HUES48 (cell line): Measurements from ENCODE around the gene NAGPA.

ENCODE experiments used
- H3K27ac ChIP-seq: one replicate; pipeline ENCODE4 v1.7.0; 2013; ENCODE audit warnings: low read depth, low read length, inconsistent platforms
- H3K27me3 ChIP-seq: 2 replicates; pipeline ENCODE4 v1.6.1; 2013; ENCODE audit warnings: mild to moderate bottlenecking, low read length; ENCODE audit not compliant: control insufficient read depth, insufficient read depth
- H3K36me3 ChIP-seq: 2 replicates; pipeline ENCODE4 v1.6.1; 2013; ENCODE audit warnings: low read length; ENCODE audit not compliant: control insufficient read depth, insufficient read depth
- H3K4me1 ChIP-seq: 2 replicates; pipeline ENCODE4 v1.6.1; 2013; ENCODE audit warnings: mild to moderate bottlenecking, low read length; ENCODE audit not compliant: control insufficient read depth, insufficient read depth
- H3K4me3 ChIP-seq: 2 replicates; pipeline ENCODE4 v1.5.1; 2013; ENCODE audit warnings: mild to moderate bottlenecking, low read depth, low read length
- H3K9ac ChIP-seq: 2 replicates; pipeline ENCODE4 v1.6.1; 2013; ENCODE audit warnings: mild to moderate bottlenecking, low read depth, low read length, moderate library complexity
- H3K9me3 ChIP-seq: 2 replicates; pipeline ENCODE4 v1.6.1; 2013; ENCODE audit warnings: low read length; ENCODE audit not compliant: control insufficient read depth, insufficient read depth

Gene NAGPA

DNA sequence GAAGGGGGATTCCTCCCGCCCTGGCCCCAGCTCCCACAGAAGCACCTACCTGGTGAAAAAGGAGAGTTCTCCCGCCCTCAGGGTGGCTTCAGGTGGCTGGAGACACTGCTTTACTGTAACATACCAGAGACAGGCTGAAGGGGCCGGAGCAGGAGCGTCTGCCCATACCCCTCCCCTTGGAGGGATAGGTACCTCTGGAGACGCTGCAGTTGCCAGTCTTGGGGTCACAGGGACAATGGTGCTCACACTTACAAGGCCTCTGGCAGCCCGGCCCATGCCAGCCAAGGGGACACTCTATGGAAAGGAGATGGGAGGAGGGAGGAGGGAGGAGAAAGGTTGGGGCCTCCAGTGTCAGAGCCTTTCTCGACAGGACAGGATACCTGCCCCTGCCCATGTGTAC, 6.6 kb downstream of the NAGPA start:
- no peak overlapping the region for H3K9ac ChIP-seq
- no peaks in the 10 kb centered on the region for H3K9me3 ChIP-seq
- H3K27ac ChIP-seq = no peak overlapping the region
- H3K27me3 ChIP-seq = no peaks in the 10 kb centered on the region
- no peak overlapping the region for H3K4me3 ChIP-seq
- no peaks in the 10 kb centered on the region for H3K4me1 ChIP-seq
- 0 out of 2 replicates have a peak, but pooled peaks cover 6% of the 10 kb centered on the region for H3K36me3 ChIP-seq

GRCh38 chr16:5026664-5027063, 7.1 kb downstream of the NAGPA start:
- H3K27me3 ChIP-seq = no peaks in the 10 kb centered on the region
- no peak overlapping the region for H3K27ac ChIP-seq
- no peaks in the 10 kb centered on the region for H3K9me3 ChIP-seq
- H3K4me1 ChIP-seq = no peaks in the 10 kb centered on the region
- H3K4me3 ChIP-seq = no peak overlapping the region
- H3K36me3 ChIP-seq = 0 out of 2 replicates have a peak, but pooled peaks cover 6% of the 10 kb centered on the region
- H3K9ac ChIP-seq = no peak overlapping the region

DNA sequence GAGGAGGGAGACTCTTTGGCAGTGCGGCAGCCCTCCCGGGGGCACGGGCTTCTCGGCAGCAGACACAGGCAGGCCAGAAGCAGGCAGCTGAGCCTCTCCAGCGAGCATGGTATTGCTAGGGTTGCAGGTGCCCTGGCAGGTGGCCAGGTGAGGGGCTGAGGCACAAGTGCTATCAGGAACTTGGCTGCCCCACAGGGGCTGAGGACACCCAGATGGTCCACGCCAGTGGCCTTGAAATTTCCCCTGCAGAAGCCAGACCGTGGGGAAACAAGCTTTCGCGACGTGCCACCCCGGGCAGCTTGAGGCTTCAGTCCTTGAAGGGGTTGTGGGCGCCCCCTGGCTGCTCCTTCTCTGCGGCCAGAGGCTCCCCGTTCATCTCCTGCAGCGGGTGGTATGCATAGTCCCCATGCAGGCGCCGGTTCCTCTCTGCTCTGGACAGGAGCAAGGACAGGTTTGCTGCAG, 8.5 kb downstream of the NAGPA start:
- Histone ChIP-seq H3K4me3 (no peak overlapping the region), H3K9me3 (no peaks in the 10 kb centered on the region), H3K27me3 (no peaks in the 10 kb centered on the region), H3K36me3 (0 out of 2 replicates have a peak, but pooled peaks cover 6% of the 10 kb centered on the region), H3K27ac (no peak overlapping the region), H3K9ac (no peak overlapping the region), H3K4me1 (no peaks in the 10 kb centered on the region)

GRCh38 chr16:5024632-5025031, 9.1 kb downstream of the NAGPA start:
- 0 out of 2 replicates have a peak, but pooled peaks cover 3% of the 10 kb centered on the region for H3K36me3 ChIP-seq
- no peak overlapping the region for H3K9ac ChIP-seq
- H3K4me3 ChIP-seq = no peak overlapping the region
- H3K27me3 ChIP-seq = no peaks in the 10 kb centered on the region
- no peaks in the 10 kb centered on the region for H3K9me3 ChIP-seq
- H3K27ac ChIP-seq = no peak overlapping the region
- no peaks in the 10 kb centered on the region for H3K4me1 ChIP-seq

- H3K9me3 ChIP-seq = no peaks in the 10 kb centered on the region
- no peak overlapping the region for H3K9ac ChIP-seq
- no peak overlapping the region for H3K4me3 ChIP-seq
- no peaks in the 10 kb centered on the region for H3K4me1 ChIP-seq
- H3K27ac ChIP-seq = no peak overlapping the region
- 0 out of 2 replicates have a peak, but pooled peaks cover 3% of the 10 kb centered on the region for H3K36me3 ChIP-seq
- H3K27me3 ChIP-seq = no peaks in the 10 kb centered on the region
Measured at GRCh38 chr16:5022521-5022920, 11.2 kb downstream of the NAGPA start.

GRCh38 chr16:5020551-5020950, 13.2 kb downstream of the NAGPA start:
- Histone ChIP-seq H3K9me3 (no peaks in the 10 kb centered on the region), H3K27ac (no peak overlapping the region), H3K4me1 (no peaks in the 10 kb centered on the region), H3K27me3 (no peaks in the 10 kb centered on the region), H3K4me3 (no peak overlapping the region), H3K36me3 (no peaks in the 10 kb centered on the region), H3K9ac (no peak overlapping the region)

DNA sequence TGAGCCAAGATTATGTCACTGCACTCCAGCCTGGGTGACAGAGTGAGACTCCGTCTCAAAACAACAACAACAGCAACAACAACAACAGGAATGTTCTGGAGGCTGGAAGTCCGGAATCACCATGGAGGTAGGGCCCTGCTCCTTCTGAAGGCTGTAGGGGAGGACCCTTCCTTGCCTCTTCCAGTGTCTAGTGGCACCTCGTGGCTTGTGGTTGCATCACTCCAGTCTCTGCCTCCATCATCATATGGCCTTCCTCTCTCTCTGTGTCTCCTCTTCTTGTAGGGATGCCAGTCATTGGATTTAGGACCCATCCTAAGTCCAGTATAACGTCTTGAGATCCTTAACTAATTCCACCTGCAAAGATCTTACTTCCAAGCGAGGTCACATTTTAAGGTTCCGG, 14.0 kb downstream of the NAGPA start:
- Histone ChIP-seq H3K27ac (no peak overlapping the region), H3K36me3 (no peaks in the 10 kb centered on the region)

DNA sequence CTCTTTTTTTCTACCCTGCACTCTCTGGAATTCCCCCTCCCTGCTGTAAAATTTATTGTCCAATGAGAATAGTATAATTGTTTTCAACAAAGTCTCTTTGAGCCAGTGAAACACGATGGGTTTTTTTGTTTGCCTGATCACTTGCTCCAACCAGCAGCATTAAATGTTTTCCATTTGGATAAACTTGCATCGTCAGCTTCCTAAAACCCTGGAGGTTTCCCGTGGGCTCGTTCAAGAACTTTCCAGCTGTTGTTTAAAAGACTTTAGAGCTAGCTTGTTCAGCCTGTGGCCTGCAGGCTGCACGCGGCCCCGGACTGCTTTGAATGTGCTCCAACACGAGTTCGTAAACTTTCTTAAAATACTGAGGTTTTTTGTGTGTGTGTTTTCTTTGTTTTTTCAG, 14.9 kb downstream of the NAGPA start:
- Histone ChIP-seq H3K9me3 (no peaks in the 10 kb centered on the region), H3K27ac (no peak overlapping the region), H3K4me3 (no peak overlapping the region), H3K4me1 (no peaks in the 10 kb centered on the region), H3K36me3 (no peaks in the 10 kb centered on the region), H3K27me3 (no peaks in the 10 kb centered on the region), H3K9ac (no peak overlapping the region)

More for the DNA sequence above, 14.0 kb downstream of the NAGPA start:
- no peak overlapping the region for H3K9ac ChIP-seq
- H3K27me3 ChIP-seq = no peaks in the 10 kb centered on the region
- H3K4me3 ChIP-seq = no peak overlapping the region
- H3K4me1 ChIP-seq = no peaks in the 10 kb centered on the region
- H3K9me3 ChIP-seq = no peaks in the 10 kb centered on the region

- H3K9me3 ChIP-seq = no peaks in the 10 kb centered on the region
- H3K9ac ChIP-seq = no peak overlapping the region
- H3K4me1 ChIP-seq = no peaks in the 10 kb centered on the region
- no peaks in the 10 kb centered on the region for H3K27me3 ChIP-seq
- no peak overlapping the region for H3K27ac ChIP-seq
- no peaks in the 10 kb centered on the region for H3K36me3 ChIP-seq
- no peak overlapping the region for H3K4me3 ChIP-seq
Measured at GRCh38 chr16:5017678-5017969, 16.1 kb downstream of the NAGPA start.

DNA sequence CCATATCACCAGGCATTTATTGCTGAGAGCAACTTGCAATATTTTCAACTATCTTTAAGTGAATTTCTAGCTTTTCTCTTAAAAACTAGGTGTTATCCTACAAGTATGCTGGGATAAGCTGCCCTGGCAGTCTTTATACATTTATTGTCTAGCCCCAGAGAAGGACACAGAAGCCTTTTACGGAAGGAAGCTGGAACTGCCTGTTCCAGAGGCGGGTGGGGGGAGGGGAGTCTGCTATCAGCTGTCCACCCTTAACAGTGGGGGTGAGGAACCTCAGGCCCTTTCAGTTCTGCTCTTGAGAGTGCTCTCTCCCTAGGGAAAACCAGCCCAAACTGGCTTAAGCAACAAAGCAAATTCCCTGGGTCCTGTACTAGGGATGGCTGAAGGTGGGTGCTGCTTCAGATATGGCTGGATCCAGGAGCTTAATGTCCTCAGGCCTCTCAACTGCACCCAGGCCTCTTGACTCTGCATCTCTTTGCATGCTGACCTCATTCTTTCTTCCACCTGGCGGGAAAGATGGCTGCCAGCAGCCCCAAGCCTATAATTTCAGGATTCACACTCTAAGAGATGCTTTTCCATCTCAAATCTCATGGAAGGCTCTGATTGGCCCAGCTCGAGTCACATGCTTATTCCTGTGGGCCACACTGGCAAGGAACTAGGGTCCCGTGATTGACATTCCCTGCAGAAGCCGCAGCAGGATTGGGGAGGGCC, 16.6 kb downstream of the NAGPA start:
- Histone ChIP-seq H3K4me3 (no peak overlapping the region), H3K4me1 (no peaks in the 10 kb centered on the region), H3K9ac (no peak overlapping the region), H3K36me3 (no peaks in the 10 kb centered on the region), H3K27me3 (no peaks in the 10 kb centered on the region), H3K27ac (no peak overlapping the region), H3K9me3 (no peaks in the 10 kb centered on the region)

DNA sequence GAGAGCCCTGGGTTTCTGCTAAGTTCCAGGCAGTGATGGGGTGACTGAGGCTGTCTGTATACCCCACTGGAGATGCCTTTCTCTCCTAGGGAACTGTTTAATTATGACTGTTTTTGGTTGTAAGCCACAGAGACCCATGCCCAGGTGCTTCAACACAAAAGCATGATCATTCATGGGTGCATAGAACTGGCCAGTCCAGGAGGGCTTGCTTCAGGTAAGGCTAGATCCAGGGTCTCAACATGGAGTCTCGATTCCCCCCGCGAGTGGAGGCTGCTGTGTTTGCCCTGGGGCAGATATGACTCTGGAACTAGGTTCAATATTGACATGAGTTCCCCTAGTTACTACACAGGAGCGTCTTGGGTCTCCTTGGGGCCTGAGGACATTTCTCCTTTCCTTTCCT, 17.8 kb downstream of the NAGPA start:
- Histone ChIP-seq H3K27ac (no peak overlapping the region), H3K9ac (no peak overlapping the region), H3K4me3 (no peak overlapping the region), H3K27me3 (no peaks in the 10 kb centered on the region), H3K36me3 (no peaks in the 10 kb centered on the region), H3K9me3 (no peaks in the 10 kb centered on the region), H3K4me1 (no peaks in the 10 kb centered on the region; the same call in 1 of the 2 replicates)
